ENCODE data around the gene RPL3. TPM values are rescaled to one million over a fixed set of nuclear protein-coding genes. Genes with fewer than 3 reads are reported as not detected.
A peak's percentile ranks its signal among the peaks of the same experiment; 100 is the strongest.
"Not testable (repeated sequence)": the region's sequence is repeated elsewhere in the genome, so short reads cannot be mapped to it uniquely, and the experiment has no call there.

The RPL3 gene
- total RNA-seq, 1 experiment from 2014 or later: 3,763 TPM

DNA sequence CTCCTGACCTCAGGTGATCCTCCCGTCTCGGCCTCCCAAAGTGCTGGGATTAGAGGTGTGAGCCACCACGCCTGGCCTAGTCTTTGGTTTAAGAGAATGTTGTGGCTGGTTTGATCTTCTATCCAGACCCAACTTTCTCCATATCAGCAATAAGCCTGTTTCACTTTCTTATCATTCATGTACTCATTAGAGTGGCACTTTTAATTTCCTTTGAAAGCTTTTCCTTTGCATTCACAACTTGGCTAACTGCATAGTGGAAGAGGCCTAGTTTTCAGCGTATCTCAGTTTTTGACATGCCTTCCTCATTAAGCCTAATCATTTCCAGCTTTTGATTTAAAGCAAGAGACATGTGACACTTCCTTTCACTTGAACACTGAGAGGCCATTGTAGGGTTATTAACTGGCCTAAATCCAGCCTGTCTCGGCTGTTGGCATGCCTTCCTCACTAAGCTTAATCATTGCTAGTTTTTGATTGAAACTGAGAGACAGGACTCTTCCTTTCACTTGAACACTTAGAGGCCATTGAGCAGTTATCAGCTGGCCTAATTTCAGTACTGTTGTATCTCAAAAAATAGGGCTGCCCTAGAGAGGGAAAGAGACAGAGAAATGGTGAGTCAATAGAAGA, 13.1 kb upstream of the RPL3 start:
- no peaks in the 10 kb centered on the region for H3K9me3 ChIP-seq
- H3K4me3 ChIP-seq: no peak overlapping the region
- H3K27me3 ChIP-seq: no peaks in the 10 kb centered on the region
- no peak for DNase-seq
- no peaks in the 10 kb centered on the region for H3K36me3 ChIP-seq

DNA sequence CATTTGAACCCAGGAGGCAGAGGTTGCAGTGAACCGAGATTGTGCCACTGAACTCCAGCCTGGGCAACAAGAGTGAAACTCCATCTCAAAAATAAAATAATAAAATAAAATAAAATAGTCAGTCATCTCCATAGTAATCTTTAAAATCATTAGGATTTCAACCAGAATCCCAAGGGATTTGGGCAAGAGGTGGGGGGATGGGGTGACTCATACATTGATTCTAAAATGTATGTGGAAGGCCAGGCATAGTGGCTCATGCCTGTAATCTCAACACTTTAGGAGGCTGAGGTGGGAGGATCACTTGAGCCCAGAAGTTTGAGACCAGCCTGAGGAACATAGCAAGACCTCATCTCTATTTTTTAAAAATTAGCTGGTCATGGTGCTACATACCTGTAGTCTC, 11.1 kb upstream of the RPL3 start:
- not testable (repeated sequence) for H3K9me3 ChIP-seq, H3K4me3 ChIP-seq, H3K27me3 ChIP-seq, DNase-seq, H3K36me3 ChIP-seq

DNA sequence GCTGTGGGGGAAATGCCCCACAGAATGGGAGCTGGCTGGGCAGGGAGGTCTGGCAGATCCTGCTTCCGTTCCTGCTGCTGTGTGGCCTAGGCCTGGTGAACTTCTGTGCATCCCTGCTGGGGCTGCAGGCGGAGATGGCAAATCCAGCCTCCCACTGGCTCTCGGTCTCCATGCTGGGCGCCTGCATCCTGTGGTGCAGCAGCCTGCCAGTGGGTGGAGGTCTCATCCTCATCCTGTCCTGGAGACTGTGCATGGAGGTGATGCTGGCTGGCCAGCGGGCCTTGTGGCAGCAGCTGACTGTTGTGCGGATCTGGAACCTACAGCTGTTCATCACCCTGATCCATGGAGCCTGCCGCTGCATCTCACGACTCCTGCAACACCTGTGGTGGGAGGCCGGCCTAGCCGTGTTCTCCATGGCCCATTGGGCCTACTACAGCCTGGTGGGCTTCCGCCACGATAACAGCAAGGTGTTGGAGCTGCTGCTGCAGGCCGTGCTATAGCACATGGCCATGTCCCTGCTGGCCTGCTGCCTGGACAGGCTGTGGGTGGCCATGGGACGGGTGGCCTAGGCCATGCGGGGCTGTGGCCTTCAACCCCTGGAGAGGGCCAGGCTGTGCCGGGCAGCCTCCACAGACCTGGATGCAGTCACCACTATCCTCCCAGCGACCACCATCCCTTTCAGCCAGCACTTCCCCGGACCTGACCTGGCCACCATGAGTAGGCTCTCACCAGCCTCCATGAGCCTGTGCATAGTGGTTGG, 8.8 kb upstream of the RPL3 start:
- Histone ChIP-seq H3K27me3 (no peaks in the 10 kb centered on the region), H3K4me3 (no peak overlapping the region), H3K9me3 (no peaks in the 10 kb centered on the region), H3K36me3 (no peaks in the 10 kb centered on the region)
- DNase-seq: no peak

GRCh38 chr22:39325392-39325932, 6.0 kb upstream of the RPL3 start:
- Histone ChIP-seq H3K27me3 (no peaks in the 10 kb centered on the region), H3K36me3 (no peaks in the 10 kb centered on the region), H3K4me3 (no peak overlapping the region), H3K9me3 (no peaks in the 10 kb centered on the region)
- no peak for DNase-seq

- H3K27me3 ChIP-seq: not testable (repeated sequence)
- peak overlapping the region; percentile 91 for H3K4me3 ChIP-seq
These were observed 1.2 kb upstream of the RPL3 start for GRCh38 chr22:39320616-39321029.

GRCh38 chr22:39318507-39319283, 728 bp downstream of the RPL3 start:
- Histone ChIP-seq H3K4me3 (peak overlapping the region; percentile 91), H3K27me3 (no peaks in the 10 kb centered on the region), H3K36me3 (peaks cover 56% of the 10 kb centered on the region), H3K9me3 (peaks cover 4% of the 10 kb centered on the region; the same call in 1 of the 2 replicates)
- peak; percentile 28 for DNase-seq

More at GRCh38 chr22:39320616-39321029, 1.2 kb upstream of the RPL3 start:
- H3K9me3 ChIP-seq, DNase-seq: not testable (repeated sequence)
- peaks cover 36% of the 10 kb centered on the region for H3K36me3 ChIP-seq

DNA sequence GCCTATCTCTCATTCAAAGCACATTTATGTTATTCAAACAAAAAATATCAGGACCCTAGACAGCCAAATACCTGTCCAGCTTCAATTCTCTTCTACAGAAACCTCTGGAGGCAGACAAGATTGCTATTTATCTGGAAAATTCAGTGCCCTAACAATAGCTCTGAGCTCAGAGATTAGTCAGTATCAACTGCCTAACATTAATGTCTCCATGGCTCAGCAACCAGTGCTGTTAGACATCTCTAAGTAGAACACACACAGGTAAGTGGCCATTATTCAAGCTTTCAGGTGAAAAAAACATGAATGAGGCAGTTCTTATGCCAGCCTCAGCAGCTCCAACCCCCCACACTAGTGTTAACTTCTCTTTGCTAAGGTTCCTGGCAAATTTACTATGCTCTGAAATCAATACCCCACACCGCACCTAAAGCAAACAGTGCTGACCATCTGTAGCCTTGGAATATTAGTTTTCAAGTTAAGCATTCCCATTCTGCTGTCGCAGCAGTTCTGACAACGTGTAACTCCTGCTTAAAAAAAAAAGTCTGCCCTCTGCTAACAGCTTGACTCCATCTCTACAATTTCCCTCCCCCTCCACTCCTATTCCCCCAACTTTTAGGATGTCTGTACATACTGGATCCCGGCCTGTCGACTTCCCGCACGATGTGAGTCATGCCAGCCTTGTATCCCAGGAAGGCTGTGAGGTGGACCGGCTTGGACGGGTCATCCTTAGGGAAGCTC, 1.5 kb downstream of the RPL3 start:
- Histone ChIP-seq H3K9me3 (peaks cover 4% of the 10 kb centered on the region; the same call in 1 of the 2 replicates), H3K4me3 (peak overlapping the region; percentile 91), H3K36me3 (peaks cover 63% of the 10 kb centered on the region), H3K27me3 (no peaks in the 10 kb centered on the region)
- DNase-seq: peak; percentile 43

- H3K36me3 ChIP-seq: peaks cover 70% of the 10 kb centered on the region
These were observed 2.2 kb downstream of the RPL3 start for GRCh38 chr22:39317084-39317774.

GRCh38 chr22:39316440-39317083, 2.9 kb downstream of the RPL3 start:
- Histone ChIP-seq H3K9me3 (peaks cover 4% of the 10 kb centered on the region; the same call in 1 of the 2 replicates), H3K36me3 (peaks cover 77% of the 10 kb centered on the region), H3K27me3 (no peaks in the 10 kb centered on the region; the same call in 1 of the 2 replicates), H3K4me3 (peak overlapping the region; percentile 91)
- DNase-seq: peak; percentile 80

More at GRCh38 chr22:39317084-39317774, 2.2 kb downstream of the RPL3 start:
- Histone ChIP-seq H3K4me3 (peak overlapping the region; percentile 91), H3K27me3 (no peaks in the 10 kb centered on the region), H3K9me3 (peaks cover 4% of the 10 kb centered on the region; the same call in 1 of the 2 replicates)
- DNase-seq: peak; percentile 22

GRCh38 chr22:39315389-39315788, 4.0 kb downstream of the RPL3 start:
- no peak for DNase-seq
- Histone ChIP-seq H3K4me3 (peak overlapping the region; percentile 91), H3K36me3 (peaks cover 81% of the 10 kb centered on the region), H3K9me3 (peaks cover 4% of the 10 kb centered on the region; the same call in 1 of the 2 replicates), H3K27me3 (no peaks in the 10 kb centered on the region; the same call in 1 of the 2 replicates)

DNA sequence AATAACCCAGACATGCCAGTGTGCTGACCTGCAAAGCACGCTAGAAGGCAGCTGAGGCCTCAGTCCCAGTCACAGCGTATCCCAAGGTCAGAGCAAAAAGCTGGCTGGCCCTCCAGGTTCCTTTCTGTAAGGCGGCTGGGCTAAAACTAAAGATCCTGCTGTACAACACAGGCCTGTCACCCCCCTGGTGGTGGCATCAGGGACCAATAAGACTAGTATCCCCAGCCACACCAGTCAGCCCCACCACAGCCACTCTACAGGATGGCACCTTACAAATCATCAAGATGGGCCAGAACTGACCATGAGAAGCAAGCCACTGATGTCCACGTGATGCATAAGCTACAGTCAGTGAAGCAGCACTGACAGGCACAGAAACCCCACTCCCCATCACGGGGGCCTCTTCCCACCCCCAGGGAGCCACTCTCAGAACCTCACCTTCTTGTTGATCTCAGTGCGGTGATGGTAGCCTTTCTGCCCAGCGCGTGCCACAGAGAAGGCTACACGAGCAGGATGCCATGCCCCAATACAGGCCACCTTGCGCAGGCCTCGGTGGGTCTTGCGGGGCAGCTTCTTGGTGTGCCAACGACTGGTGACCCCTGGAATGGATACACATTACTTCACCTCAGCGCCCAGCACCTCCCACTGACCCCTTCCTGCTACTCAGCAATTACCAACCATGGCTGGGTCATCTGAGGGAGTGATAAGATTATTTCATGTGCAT, 5.0 kb downstream of the RPL3 start:
- peaks cover 4% of the 10 kb centered on the region; the same call in 1 of the 2 replicates for H3K9me3 ChIP-seq
- no peak overlapping the region for H3K4me3 ChIP-seq
- no peaks in the 10 kb centered on the region; the same call in 1 of the 2 replicates for H3K27me3 ChIP-seq
- no peak for DNase-seq
- peaks cover 81% of the 10 kb centered on the region for H3K36me3 ChIP-seq

- no peak overlapping the region for H3K4me3 ChIP-seq
- H3K27me3 ChIP-seq: no peaks in the 10 kb centered on the region; the same call in 1 of the 2 replicates
- H3K36me3 ChIP-seq: peaks cover 72% of the 10 kb centered on the region
- DNase-seq: no peak
- peaks cover 2% of the 10 kb centered on the region; the same call in 1 of the 2 replicates for H3K9me3 ChIP-seq
These were observed 6.0 kb downstream of the RPL3 start for GRCh38 chr22:39313258-39314001.

- no peak for DNase-seq
These were observed 7.0 kb downstream of the RPL3 start for GRCh38 chr22:39312410-39312809.

More at GRCh38 chr22:39312410-39312809, 7.0 kb downstream of the RPL3 start:
- peaks cover 68% of the 10 kb centered on the region for H3K36me3 ChIP-seq
- H3K27me3 ChIP-seq: no peaks in the 10 kb centered on the region; the same call in 1 of the 2 replicates
- H3K4me3 ChIP-seq: no peak overlapping the region
- no peaks in the 10 kb centered on the region for H3K9me3 ChIP-seq
